ENCODE results near the gene LMTK3.

LMTK3 gene, protein sequence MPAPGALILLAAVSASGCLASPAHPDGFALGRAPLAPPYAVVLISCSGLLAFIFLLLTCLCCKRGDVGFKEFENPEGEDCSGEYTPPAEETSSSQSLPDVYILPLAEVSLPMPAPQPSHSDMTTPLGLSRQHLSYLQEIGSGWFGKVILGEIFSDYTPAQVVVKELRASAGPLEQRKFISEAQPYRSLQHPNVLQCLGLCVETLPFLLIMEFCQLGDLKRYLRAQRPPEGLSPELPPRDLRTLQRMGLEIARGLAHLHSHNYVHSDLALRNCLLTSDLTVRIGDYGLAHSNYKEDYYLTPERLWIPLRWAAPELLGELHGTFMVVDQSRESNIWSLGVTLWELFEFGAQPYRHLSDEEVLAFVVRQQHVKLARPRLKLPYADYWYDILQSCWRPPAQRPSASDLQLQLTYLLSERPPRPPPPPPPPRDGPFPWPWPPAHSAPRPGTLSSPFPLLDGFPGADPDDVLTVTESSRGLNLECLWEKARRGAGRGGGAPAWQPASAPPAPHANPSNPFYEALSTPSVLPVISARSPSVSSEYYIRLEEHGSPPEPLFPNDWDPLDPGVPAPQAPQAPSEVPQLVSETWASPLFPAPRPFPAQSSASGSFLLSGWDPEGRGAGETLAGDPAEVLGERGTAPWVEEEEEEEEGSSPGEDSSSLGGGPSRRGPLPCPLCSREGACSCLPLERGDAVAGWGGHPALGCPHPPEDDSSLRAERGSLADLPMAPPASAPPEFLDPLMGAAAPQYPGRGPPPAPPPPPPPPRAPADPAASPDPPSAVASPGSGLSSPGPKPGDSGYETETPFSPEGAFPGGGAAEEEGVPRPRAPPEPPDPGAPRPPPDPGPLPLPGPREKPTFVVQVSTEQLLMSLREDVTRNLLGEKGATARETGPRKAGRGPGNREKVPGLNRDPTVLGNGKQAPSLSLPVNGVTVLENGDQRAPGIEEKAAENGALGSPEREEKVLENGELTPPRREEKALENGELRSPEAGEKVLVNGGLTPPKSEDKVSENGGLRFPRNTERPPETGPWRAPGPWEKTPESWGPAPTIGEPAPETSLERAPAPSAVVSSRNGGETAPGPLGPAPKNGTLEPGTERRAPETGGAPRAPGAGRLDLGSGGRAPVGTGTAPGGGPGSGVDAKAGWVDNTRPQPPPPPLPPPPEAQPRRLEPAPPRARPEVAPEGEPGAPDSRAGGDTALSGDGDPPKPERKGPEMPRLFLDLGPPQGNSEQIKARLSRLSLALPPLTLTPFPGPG (N-terminal part only)

DNA sequence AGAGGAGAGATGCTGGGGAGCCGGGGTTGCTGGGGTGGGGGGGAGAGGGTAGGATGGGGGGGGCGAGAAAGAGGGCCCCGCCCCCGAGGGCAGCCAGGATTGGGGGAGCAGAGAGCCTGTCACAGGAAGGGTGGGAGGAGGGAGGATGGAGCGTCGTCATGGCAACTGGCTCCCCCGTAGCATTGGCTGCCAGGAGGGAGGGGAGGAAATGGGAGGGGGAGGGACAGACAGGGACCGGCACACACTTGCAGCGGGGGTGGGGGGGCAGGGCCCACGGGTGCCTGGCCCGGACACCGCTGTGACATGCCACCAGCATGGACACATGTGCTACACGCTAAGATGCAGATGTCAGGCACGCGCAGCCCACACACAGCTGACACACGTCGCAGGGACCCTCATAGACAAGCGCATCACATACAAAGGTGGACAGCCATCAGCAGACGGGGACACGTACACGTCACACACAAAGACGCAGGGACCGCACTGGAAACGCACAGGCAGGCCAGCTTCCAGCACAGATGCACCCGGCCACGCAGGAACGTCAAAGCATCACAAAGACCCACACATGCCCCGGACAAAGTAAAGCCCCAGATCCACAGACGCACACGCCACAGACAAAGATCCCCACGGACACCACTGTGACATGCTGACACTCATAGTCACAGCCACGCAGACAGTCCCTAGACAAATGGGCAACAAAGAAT, at the start of gene LMTK3:
TSS of gene LMTK3 (minus strand) at position 36 of the 704 bp plus-strand sequence. CDS start 259 bp downstream, outside the sequence.
- no peak for TF ChIP-seq CTCF (IDR thresholded peaks at IDR 0.05; ENCODE audit: control insufficient read depth, extremely low read depth, insufficient read depth)
- DNase-seq (ENCODE audit: low read depth): no peak
- no peak within 1 kb of the TSS for H3K4me3 ChIP-seq (ENCODE audit: low read depth, low read length)

- H3K4me3 ChIP-seq (ENCODE audit: low read depth, low read length): no peak overlapping the region
- TF ChIP-seq CTCF (IDR thresholded peaks at IDR 0.05; ENCODE audit: control insufficient read depth, extremely low read depth, insufficient read depth): no peak
- DNase-seq (ENCODE audit: low read depth): no peak
These were observed 49.8 kb upstream of the LMTK3 start for GRCh38 chr19:48561412-48561811.

GRCh38 chr19:48560095-48560530, 48.5 kb upstream of the LMTK3 start:
- no peak overlapping the region for H3K4me3 ChIP-seq (ENCODE audit: low read depth, low read length)
- DNase-seq (ENCODE audit: low read depth): no peak
- TF ChIP-seq CTCF (IDR thresholded peaks at IDR 0.05; ENCODE audit: control insufficient read depth, extremely low read depth, insufficient read depth): no peak

DNA sequence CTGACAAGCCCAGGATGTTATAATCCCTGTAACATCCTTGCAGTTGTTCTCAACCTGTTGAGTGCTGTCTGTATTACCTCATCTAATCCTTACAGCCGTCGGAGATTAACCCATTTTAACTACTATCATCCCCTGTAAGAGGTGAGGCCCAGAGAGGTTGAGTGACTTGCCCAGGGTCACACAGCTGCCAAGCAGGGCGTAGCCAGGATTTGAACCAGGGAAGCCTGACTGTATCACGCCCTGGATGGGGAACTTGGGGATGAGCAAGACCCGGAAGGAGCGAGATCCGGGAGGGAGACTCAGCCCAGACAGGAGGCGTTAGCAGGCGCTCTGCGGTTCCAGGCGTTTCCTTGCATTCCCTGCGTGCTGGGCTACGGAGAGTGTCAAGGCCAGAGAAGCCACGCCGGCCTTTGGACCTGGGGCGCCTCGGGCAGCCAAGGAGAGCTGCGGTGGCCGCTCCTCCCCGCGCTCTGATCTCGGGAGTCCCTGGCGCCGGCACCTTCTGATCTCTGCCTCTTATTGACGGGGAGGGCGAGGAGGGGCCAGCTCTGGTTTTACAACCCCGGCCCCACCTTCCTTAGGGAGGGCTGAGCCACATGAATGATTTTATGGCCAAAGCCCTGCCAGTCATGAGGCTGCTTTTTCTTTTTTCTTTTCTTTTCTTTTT, 46.5 kb upstream of the LMTK3 start:
- no peak for TF ChIP-seq CTCF (IDR thresholded peaks at IDR 0.05; ENCODE audit: control insufficient read depth, extremely low read depth, insufficient read depth)
- no peak for DNase-seq (ENCODE audit: low read depth)
- H3K4me3 ChIP-seq (ENCODE audit: low read depth, low read length): no peak overlapping the region

DNA sequence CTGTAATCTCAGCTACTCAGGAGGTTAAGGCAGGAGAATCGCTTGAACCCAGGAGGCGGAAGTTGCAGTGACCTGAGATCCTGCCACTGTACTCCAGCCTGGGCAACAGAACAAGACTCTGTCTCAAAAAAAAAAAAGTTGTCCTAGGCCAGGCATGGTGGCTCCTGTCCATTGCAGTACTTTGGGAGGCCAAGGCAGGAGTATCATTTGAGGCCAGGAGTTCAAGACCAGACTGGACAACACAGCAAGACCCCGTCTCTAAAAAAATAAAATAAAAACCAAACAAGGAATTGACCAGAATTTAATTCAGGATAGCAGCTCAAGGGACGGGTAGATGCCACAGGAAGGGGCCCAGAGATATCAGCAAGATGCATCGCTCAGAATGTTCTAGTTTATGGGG, 45.2 kb upstream of the LMTK3 start:
- H3K4me3 ChIP-seq (ENCODE audit: low read depth, low read length): no peak overlapping the region
- no peak for DNase-seq (ENCODE audit: low read depth)
- TF ChIP-seq CTCF (IDR thresholded peaks at IDR 0.05; ENCODE audit: control insufficient read depth, extremely low read depth, insufficient read depth): no peak
